ENCODE data around the gene MRPL37.

Gene MRPL37

GRCh38 chr1:54199765-54200518, at the start of gene MRPL37, which contains the start of gene CYB5RL:
TSS of gene MRPL37 (plus strand) at chr1:54200167. CDS start at chr1:54200244, 77 bp downstream.
TSS of gene CYB5RL (minus strand) at chr1:54200030. CDS start at chr1:54195616, 4,414 bp downstream.
- peak; percentile 88 for DNase-seq (ENCODE audit: low read depth)
- TF ChIP-seq CTCF (IDR thresholded peaks at IDR 0.05; ENCODE audit: control insufficient read depth, insufficient read depth, low read depth, low read length, missing control alignments): no peak
- H3K4me3 ChIP-seq (ENCODE audit: control insufficient read depth, low read depth, low read length): peak within 1 kb of the TSS; percentile 93

- no peak for DNase-seq (ENCODE audit: low read depth)
- TF ChIP-seq CTCF (IDR thresholded peaks at IDR 0.05; ENCODE audit: control insufficient read depth, insufficient read depth, low read depth, low read length, missing control alignments): no peak
- H3K4me3 ChIP-seq (ENCODE audit: control insufficient read depth, low read depth, low read length): no peak overlapping the region
These were observed 49.0 kb upstream of the MRPL37 start for GRCh38 chr1:54151013-54151412.

- no peak for DNase-seq (ENCODE audit: low read depth)
- no peak within 1 kb of the TSS for H3K4me3 ChIP-seq (ENCODE audit: control insufficient read depth, low read depth, low read length)
- no peak for TF ChIP-seq CTCF (IDR thresholded peaks at IDR 0.05; ENCODE audit: control insufficient read depth, insufficient read depth, low read depth, low read length, missing control alignments)
These were observed 47.3 kb upstream of the MRPL37 start, which contains the start of gene CDCP2 for GRCh38 chr1:54152696-54153095. TSS of gene CDCP2 (minus strand) at chr1:54153000. CDS start at chr1:54152922, 78 bp downstream.

- peak; percentile 54 for DNase-seq (ENCODE audit: low read depth)
- H3K4me3 ChIP-seq (ENCODE audit: control insufficient read depth, low read depth, low read length): no peak overlapping the region
- TF ChIP-seq CTCF (IDR thresholded peaks at IDR 0.05; ENCODE audit: control insufficient read depth, insufficient read depth, low read depth, low read length, missing control alignments): no peak
These were observed 46.2 kb upstream of the MRPL37 start for GRCh38 chr1:54153535-54154439.

GRCh38 chr1:54156201-54156600, 43.8 kb upstream of the MRPL37 start:
- DNase-seq (ENCODE audit: low read depth): no peak
- H3K4me3 ChIP-seq (ENCODE audit: control insufficient read depth, low read depth, low read length): no peak overlapping the region
- TF ChIP-seq CTCF (IDR thresholded peaks at IDR 0.05; ENCODE audit: control insufficient read depth, insufficient read depth, low read depth, low read length, missing control alignments): no peak

GRCh38 chr1:54156986-54157385, 43.0 kb upstream of the MRPL37 start:
- TF ChIP-seq CTCF (IDR thresholded peaks at IDR 0.05; ENCODE audit: control insufficient read depth, insufficient read depth, low read depth, low read length, missing control alignments): no peak
- DNase-seq (ENCODE audit: low read depth): no peak

More at GRCh38 chr1:54156986-54157385, 43.0 kb upstream of the MRPL37 start:
- H3K4me3 ChIP-seq (ENCODE audit: control insufficient read depth, low read depth, low read length): no peak overlapping the region
